Keratinocyte (primary cell): ENCODE data around the gene PCK2. TPM values are rescaled to one million over a fixed set of nuclear protein-coding genes. Genes with fewer than 3 reads are reported as not detected.

Experiments
- DNase-seq: peaks from one replicate; pipeline ENCODE4 v3.0.0-alpha.2; 2011; ENCODE audit warnings: low read depth, missing footprints, low spot score
- FAIRE-seq: peaks from 2 replicates; lab custom pipeline; 2011; peaks lifted over from hg19 to GRCh38; lab: Jason Lieb, UNC
- H2AFZ ChIP-seq: 2 replicates; pipeline ENCODE4 v1.6.0; 2012; ENCODE audit warnings: low read length, control low read depth, inconsistent platforms; ENCODE audit not compliant: control insufficient read depth
- H3K27ac ChIP-seq: 2 replicates; pipeline ENCODE4 v1.5.1; 2011; ENCODE audit warnings: low read length; ENCODE audit not compliant: control insufficient read depth, insufficient read depth
- H3K27me3 ChIP-seq: 3 replicates; pipeline ENCODE4 v1.6.0; 2011; ENCODE audit warnings: low read length; ENCODE audit not compliant: control insufficient read depth, insufficient read depth; ENCODE audit errors: extremely low read depth
- H3K36me3 ChIP-seq, 2 experiments: 2 replicates in 1 of 2; 3 replicates in 1 of 2; pipeline ENCODE4 v1.5.1; 2011; ENCODE audit warnings: low read length in 2 of 2, mild to moderate bottlenecking in 1 of 2; ENCODE audit not compliant: control insufficient read depth in 2 of 2, insufficient read depth in 2 of 2; ENCODE audit errors: extremely low read depth in 1 of 2
- H3K4me1 ChIP-seq: 3 replicates; pipeline ENCODE4 v1.5.1; 2011; ENCODE audit warnings: low read length; ENCODE audit not compliant: control insufficient read depth, insufficient read depth; ENCODE audit errors: extremely low read depth
- H3K4me2 ChIP-seq: 3 replicates; pipeline ENCODE4 v1.6.0; 2011; ENCODE audit warnings: low read depth, low read length; ENCODE audit not compliant: control insufficient read depth, insufficient read depth; ENCODE audit errors: extremely low read depth
- H3K4me3 ChIP-seq, 3 experiments: fragments of 200-600 bp in 1 of 3; sonication (generic) in 1 of 3; 2 replicates in 2 of 3; 3 replicates in 1 of 3; pipeline ENCODE4 v1.5.1; 2011 to 2016; ENCODE audit warnings: low read length in 3 of 3, mild to moderate bottlenecking in 3 of 3, control low read depth in 2 of 3, inconsistent platforms in 1 of 3, low read depth in 1 of 3, mixed read lengths in 1 of 3, mixed run types in 1 of 3, moderate library complexity in 1 of 3; ENCODE audit not compliant: control insufficient read depth in 2 of 3, insufficient read depth in 2 of 3; ENCODE audit errors: extremely low read depth in 1 of 3
- H3K79me2 ChIP-seq: 2 replicates; pipeline ENCODE4 v1.6.0; 2012; ENCODE audit warnings: low read length; ENCODE audit not compliant: control insufficient read depth, insufficient read depth
- H3K9ac ChIP-seq: 3 replicates; pipeline ENCODE4 v1.6.0; 2011; ENCODE audit warnings: low read length; ENCODE audit not compliant: control insufficient read depth, insufficient read depth; ENCODE audit errors: extremely low read depth
- H3K9me1 ChIP-seq: 3 replicates; pipeline ENCODE4 v1.6.0; 2011; ENCODE audit warnings: low read length; ENCODE audit not compliant: control insufficient read depth, insufficient read depth; ENCODE audit errors: extremely low read depth
- H3K9me3 ChIP-seq: 2 replicates; pipeline ENCODE4 v1.5.1; 2012; ENCODE audit warnings: low read depth, low read length; ENCODE audit not compliant: control insufficient read depth
- H4K20me1 ChIP-seq: 3 replicates; pipeline ENCODE4 v1.6.0; 2011; ENCODE audit warnings: low read length; ENCODE audit not compliant: control insufficient read depth, insufficient read depth; ENCODE audit errors: extremely low read depth
- EZH2 ChIP-seq: IDR thresholded peaks from one replicate; pipeline ENCODE4 v1.6.1; 2012; ENCODE audit warnings: inconsistent platforms, mild to moderate bottlenecking, low read length, moderate library complexity
- dilution Hi-C: fragments of 300-500 bp; cut with MboI; formaldehyde crosslinking; loops from one replicate; pipeline ENCODE4 v1.7.0; 2020; ENCODE audit warnings: low sequenced_read_pairs; ENCODE audit not compliant: extremely low pct_ligation_motif_present
- polyA plus RNA-seq, 5 experiments: library from polyadenylated mRNA; depleted of rRNA in 3 of 5; stranded (reverse) in 3 of 5; stranded (forward) in 1 of 5; unstranded in 1 of 5; fragments of >200 nt; gene quantifications; 1 replicate in 1 of 5; 2 replicates in 3 of 5; 3 replicates in 1 of 5; pipeline versions ENCODE4 v1.2.1 to v1.2.3, GENCODE V29; 2011 to 2012; ENCODE audit warnings: missing spikeins in 2 of 5, low read depth in 1 of 5, low replicate concordance in 1 of 5
- TF ChIP-seq, protein P1 (sequence below), 3 experiments: IDR thresholded peaks in 1 of 3; conservative IDR thresholded peaks in 1 of 3; optimal IDR thresholded peaks in 1 of 3; 2 replicates in 2 of 3; 3 replicates in 1 of 3; pipeline versions ENCODE3 to v1.5.1; 2011; ENCODE audit warnings: low read length in 3 of 3, mild to moderate bottlenecking in 3 of 3, moderate library complexity in 2 of 3, control low read depth in 1 of 3, inconsistent platforms in 1 of 3; ENCODE audit not compliant: insufficient read depth in 2 of 3; ENCODE audit errors: extremely low read depth in 1 of 3

The PCK2 gene
- polyA plus RNA-seq, 1 donor (not counting 4 experiments of a cell fraction or from before 2014, with no cell fraction given) = 16.6 TPM

DNA sequence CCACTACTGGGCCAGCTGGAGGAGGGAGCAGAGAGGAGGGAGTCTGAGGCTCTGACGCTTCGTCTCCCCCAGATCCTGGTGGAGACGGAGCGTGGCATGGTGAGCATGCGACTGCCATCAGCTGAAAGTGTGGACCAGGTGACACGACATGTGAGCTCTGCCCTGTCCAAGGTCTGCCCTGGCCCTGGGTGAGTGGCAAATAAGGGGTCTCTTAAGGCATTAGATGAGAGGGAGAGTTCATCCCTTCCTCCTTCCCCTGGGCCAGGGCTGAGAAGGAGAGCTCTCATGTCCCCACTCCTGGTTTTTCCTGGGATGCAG, 39.8 kb upstream of the PCK2 start:
- FAIRE-seq (no peak), DNase-seq (no peak)
- Histone ChIP-seq H3K27me3 (no peaks in the 10 kb centered on the region), H3K9me1 (no peaks in the 10 kb centered on the region), H3K4me2 (no peak overlapping the region), H3K36me3 (no peaks in the 10 kb centered on the region), H3K79me2 (no peaks in the 10 kb centered on the region), H3K27ac (no peak overlapping the region), H3K9me3 (no peaks in the 10 kb centered on the region), H2AFZ (no peak overlapping the region), H3K4me3 (no peak overlapping the region), H3K9ac (no peak overlapping the region), H3K4me1 (peaks cover 7% of the 10 kb centered on the region), H4K20me1 (no peaks in the 10 kb centered on the region)
- dilution Hi-C loops = no loop called here
- TF ChIP-seq, protein P1, sequence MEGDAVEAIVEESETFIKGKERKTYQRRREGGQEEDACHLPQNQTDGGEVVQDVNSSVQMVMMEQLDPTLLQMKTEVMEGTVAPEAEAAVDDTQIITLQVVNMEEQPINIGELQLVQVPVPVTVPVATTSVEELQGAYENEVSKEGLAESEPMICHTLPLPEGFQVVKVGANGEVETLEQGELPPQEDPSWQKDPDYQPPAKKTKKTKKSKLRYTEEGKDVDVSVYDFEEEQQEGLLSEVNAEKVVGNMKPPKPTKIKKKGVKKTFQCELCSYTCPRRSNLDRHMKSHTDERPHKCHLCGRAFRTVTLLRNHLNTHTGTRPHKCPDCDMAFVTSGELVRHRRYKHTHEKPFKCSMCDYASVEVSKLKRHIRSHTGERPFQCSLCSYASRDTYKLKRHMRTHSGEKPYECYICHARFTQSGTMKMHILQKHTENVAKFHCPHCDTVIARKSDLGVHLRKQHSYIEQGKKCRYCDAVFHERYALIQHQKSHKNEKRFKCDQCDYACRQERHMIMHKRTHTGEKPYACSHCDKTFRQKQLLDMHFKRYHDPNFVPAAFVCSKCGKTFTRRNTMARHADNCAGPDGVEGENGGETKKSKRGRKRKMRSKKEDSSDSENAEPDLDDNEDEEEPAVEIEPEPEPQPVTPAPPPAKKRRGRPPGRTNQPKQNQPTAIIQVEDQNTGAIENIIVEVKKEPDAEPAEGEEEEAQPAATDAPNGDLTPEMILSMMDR (optimal IDR thresholded peaks at IDR 0.05 in 1 of 3, IDR thresholded peaks at IDR 0.05 in 1 of 3, conservative IDR thresholded peaks at IDR 0.05 in 1 of 3; ENCODE audit: extremely low read depth in 1 of 3, insufficient read depth in 2 of 3, low read length in 3 of 3) = no peak
- no peak for TF ChIP-seq EZH2

DNA sequence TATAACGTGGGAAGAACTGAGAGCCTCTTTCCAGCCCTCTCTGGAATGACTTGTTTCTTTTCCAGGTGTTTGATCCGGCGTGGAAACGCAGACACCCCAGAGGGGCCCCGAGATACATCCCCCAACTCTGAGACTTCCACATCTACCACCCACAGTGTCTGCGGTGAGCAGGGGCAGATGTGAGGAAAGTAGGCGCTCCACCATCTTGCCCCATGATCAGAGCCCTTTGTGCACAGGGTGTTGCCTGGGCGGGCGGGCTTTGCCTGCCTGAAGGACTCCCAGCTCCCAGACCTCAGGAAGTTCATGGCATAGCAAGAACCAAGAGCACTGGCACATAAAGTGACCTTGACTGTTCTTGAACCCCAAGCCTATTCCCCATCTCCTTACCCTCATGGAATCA, 39.5 kb upstream of the PCK2 start:
- no peak for TF ChIP-seq EZH2
- TF ChIP-seq, protein P1 (optimal IDR thresholded peaks at IDR 0.05 in 1 of 3, IDR thresholded peaks at IDR 0.05 in 1 of 3, conservative IDR thresholded peaks at IDR 0.05 in 1 of 3; ENCODE audit: extremely low read depth in 1 of 3, insufficient read depth in 2 of 3, low read length in 3 of 3) = no peak
- H3K36me3 ChIP-seq = no peaks in the 10 kb centered on the region
- no peaks in the 10 kb centered on the region for H3K79me2 ChIP-seq
- no peaks in the 10 kb centered on the region for H3K9me1 ChIP-seq
- no peak overlapping the region for H3K27ac ChIP-seq
- DNase-seq (no peak), FAIRE-seq (no peak)
- no peak overlapping the region for H3K4me3 ChIP-seq
- peaks cover 7% of the 10 kb centered on the region for H3K4me1 ChIP-seq
- no peaks in the 10 kb centered on the region for H3K9me3 ChIP-seq
- H4K20me1 ChIP-seq = no peaks in the 10 kb centered on the region
- no peak overlapping the region for H2AFZ ChIP-seq
- no peaks in the 10 kb centered on the region for H3K27me3 ChIP-seq
- no peak overlapping the region for H3K4me2 ChIP-seq
- H3K9ac ChIP-seq = no peak overlapping the region
- dilution Hi-C loops = no loop called here
